ENCODE data around the gene BBS1. TPM values are rescaled to one million over a fixed set of nuclear protein-coding genes. Genes with fewer than 3 reads are reported as not detected.

The BBS1 gene
- total RNA-seq, 1 donor from 2014 or later, result 18.8 TPM

DNA sequence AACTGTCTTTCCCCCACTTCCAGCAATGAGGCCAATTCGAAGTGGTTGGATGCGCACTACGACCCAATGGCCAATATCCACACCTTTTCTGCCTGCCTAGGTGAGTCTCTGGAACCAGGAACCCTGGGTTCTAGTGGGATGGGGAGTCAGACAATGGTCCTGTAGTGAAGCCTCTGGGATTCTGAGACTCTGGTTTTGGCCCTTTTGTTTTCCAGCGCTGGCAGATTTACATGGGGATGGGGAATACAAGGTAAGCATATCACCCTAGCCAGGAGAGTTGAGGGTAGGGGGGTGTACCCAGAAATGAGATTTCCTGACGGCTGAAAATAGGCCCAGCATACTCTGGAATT, 530 bp downstream of the BBS1 start:
- H3K4me2 ChIP-seq (ENCODE audit: low read length), result peak overlapping the region; percentile 99
- Mint-ChIP-seq H3K4me1 (ENCODE audit: low read depth, unreplicated experiment) (peaks cover 4% of the 10 kb centered on the region), H3K9me3 (ENCODE audit: unreplicated experiment) (no peaks in the 10 kb centered on the region), H3K27ac (ENCODE audit: unreplicated experiment) (peak overlapping the region; percentile 87), H3K36me3 (ENCODE audit: low read depth, unreplicated experiment) (peaks cover 19% of the 10 kb centered on the region), H3K27me3 (ENCODE audit: low read depth, unreplicated experiment) (no peaks in the 10 kb centered on the region), H3K4me3 (ENCODE audit: unreplicated experiment) (peak overlapping the region; percentile 98)
- peaks cover 3% of the 10 kb centered on the region for H3K36me3 ChIP-seq (ENCODE audit: insufficient read depth, low read length)
- peaks cover 12% of the 10 kb centered on the region for H3K79me2 ChIP-seq (ENCODE audit: insufficient read depth, low read length)
- TF ChIP-seq, protein P1, sequence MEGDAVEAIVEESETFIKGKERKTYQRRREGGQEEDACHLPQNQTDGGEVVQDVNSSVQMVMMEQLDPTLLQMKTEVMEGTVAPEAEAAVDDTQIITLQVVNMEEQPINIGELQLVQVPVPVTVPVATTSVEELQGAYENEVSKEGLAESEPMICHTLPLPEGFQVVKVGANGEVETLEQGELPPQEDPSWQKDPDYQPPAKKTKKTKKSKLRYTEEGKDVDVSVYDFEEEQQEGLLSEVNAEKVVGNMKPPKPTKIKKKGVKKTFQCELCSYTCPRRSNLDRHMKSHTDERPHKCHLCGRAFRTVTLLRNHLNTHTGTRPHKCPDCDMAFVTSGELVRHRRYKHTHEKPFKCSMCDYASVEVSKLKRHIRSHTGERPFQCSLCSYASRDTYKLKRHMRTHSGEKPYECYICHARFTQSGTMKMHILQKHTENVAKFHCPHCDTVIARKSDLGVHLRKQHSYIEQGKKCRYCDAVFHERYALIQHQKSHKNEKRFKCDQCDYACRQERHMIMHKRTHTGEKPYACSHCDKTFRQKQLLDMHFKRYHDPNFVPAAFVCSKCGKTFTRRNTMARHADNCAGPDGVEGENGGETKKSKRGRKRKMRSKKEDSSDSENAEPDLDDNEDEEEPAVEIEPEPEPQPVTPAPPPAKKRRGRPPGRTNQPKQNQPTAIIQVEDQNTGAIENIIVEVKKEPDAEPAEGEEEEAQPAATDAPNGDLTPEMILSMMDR (IDR thresholded peaks at IDR 0.05; ENCODE audit: insufficient read depth, low read depth, low read length), result no peak
- no peak for TF ChIP-seq EZH2 (IDR thresholded peaks at IDR 0.05; ENCODE audit: insufficient read depth, low read length)
- H4K20me1 ChIP-seq (ENCODE audit: insufficient read depth, low read length), result no peaks in the 10 kb centered on the region
- no peaks in the 10 kb centered on the region for H3K9me3 ChIP-seq (ENCODE audit: insufficient read depth, low read depth, low read length)
- no peak for FAIRE-seq
- no peaks in the 10 kb centered on the region for H3K27me3 ChIP-seq (ENCODE audit: insufficient read depth, low read length)
- peak overlapping the region; percentile 89 for H2AFZ ChIP-seq (ENCODE audit: low read depth, low read length)
- peak overlapping the region; percentile 93 for H3K9ac ChIP-seq (ENCODE audit: low read length)
- no peak for DNase-seq (ENCODE audit: low read depth)
- H3K27ac ChIP-seq (ENCODE audit: low read depth, low read length), result peak overlapping the region; percentile 67
- peaks cover 7% of the 10 kb centered on the region for H3K4me1 ChIP-seq (ENCODE audit: insufficient read depth, low read length)
- H3K4me3 ChIP-seq (ENCODE audit: insufficient read depth, low read depth, low read length), result peak overlapping the region; percentile 99

DNA sequence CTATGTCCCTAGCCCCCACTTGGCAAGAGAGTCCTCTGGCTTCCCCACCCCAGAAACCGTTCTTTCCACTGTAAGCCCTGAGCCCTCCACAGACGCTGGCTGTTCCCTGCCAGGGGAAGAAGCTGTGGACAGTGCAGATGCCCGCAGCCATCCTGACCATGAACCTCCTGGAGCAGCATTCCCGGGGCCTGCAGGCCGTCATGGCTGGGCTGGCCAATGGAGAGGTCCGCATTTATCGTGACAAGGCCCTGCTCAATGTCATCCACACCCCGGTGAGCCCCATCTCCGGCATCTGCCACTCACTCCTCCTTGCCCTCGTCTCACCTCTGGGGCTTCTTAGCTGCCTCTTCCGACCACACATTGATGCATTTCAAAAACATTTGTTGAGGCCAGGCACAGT, 13.2 kb downstream of the BBS1 start:
- no peaks in the 10 kb centered on the region for H3K4me1 ChIP-seq (ENCODE audit: insufficient read depth, low read length)
- H3K36me3 ChIP-seq (ENCODE audit: insufficient read depth, low read length), result peaks cover 10% of the 10 kb centered on the region
- DNase-seq (ENCODE audit: low read depth) (no peak), FAIRE-seq (no peak)
- no peak overlapping the region for H3K4me2 ChIP-seq (ENCODE audit: low read length)
- no peak overlapping the region for H3K4me3 ChIP-seq (ENCODE audit: insufficient read depth, low read depth, low read length)
- H3K36me3 Mint-ChIP-seq (ENCODE audit: low read depth, unreplicated experiment), result peaks cover 18% of the 10 kb centered on the region
- no peak overlapping the region for H3K4me3 Mint-ChIP-seq (ENCODE audit: unreplicated experiment)
- H3K27me3 ChIP-seq (ENCODE audit: insufficient read depth, low read length), result no peaks in the 10 kb centered on the region
- no peaks in the 10 kb centered on the region for H3K9me3 ChIP-seq (ENCODE audit: insufficient read depth, low read depth, low read length)
- no peaks in the 10 kb centered on the region for H3K79me2 ChIP-seq (ENCODE audit: insufficient read depth, low read length)
- H3K9ac ChIP-seq (ENCODE audit: low read length), result no peak overlapping the region
- H2AFZ ChIP-seq (ENCODE audit: low read depth, low read length), result no peak overlapping the region
- peaks cover 3% of the 10 kb centered on the region for H3K9me3 Mint-ChIP-seq (ENCODE audit: unreplicated experiment)
- no peak overlapping the region for H3K27ac Mint-ChIP-seq (ENCODE audit: unreplicated experiment)
- H4K20me1 ChIP-seq (ENCODE audit: insufficient read depth, low read length), result no peaks in the 10 kb centered on the region
- H3K4me1 Mint-ChIP-seq (ENCODE audit: low read depth, unreplicated experiment), result no peaks in the 10 kb centered on the region
- no peaks in the 10 kb centered on the region for H3K27me3 Mint-ChIP-seq (ENCODE audit: low read depth, unreplicated experiment)
- TF ChIP-seq EZH2 (IDR thresholded peaks at IDR 0.05; ENCODE audit: insufficient read depth, low read length), result no peak
- TF ChIP-seq, protein P1 (IDR thresholded peaks at IDR 0.05; ENCODE audit: insufficient read depth, low read depth, low read length), result no peak
- H3K27ac ChIP-seq (ENCODE audit: low read depth, low read length), result no peak overlapping the region

DNA sequence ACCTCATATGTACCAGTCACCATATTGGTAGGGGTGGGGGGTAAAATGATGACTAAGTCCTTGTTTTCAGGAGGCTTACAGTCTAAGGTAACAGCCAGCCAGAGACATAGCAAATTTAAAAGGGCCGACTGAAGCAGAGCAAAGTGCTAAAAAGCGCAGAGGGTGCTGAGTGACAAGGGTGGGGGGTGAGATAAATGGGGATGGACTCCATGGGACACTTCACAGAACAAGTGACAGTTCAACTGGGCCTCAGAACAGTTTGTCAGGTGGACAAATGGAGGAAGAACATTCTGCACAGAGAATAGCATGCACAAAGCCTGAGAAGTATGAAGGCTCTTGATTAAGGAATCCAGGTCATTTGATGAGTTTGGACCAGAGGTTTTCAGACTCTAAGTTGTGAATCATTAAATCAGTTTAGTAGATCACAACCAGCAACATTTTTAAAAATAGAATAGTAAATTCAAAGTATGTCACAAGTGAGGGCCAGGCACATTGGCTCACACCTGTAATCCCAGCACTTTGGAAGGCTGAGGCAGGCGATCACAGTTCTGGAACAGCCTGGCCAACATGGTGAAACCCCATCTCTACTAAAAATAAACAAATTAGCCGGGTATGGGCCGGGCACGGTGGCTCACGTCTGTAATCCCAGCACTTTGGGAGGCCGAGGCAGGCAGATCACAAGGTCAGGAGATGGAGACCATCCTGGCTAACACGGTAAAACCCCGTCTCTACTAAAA, 14.0 kb downstream of the BBS1 start:
- no peak overlapping the region for H3K4me3 Mint-ChIP-seq (ENCODE audit: unreplicated experiment)
- Histone ChIP-seq H3K27ac (ENCODE audit: low read depth, low read length) (no peak overlapping the region), H3K4me1 (ENCODE audit: insufficient read depth, low read length) (no peaks in the 10 kb centered on the region), H2AFZ (ENCODE audit: low read depth, low read length) (no peak overlapping the region), H3K9me3 (ENCODE audit: insufficient read depth, low read depth, low read length) (no peaks in the 10 kb centered on the region), H3K36me3 (ENCODE audit: insufficient read depth, low read length) (peaks cover 10% of the 10 kb centered on the region), H3K9ac (ENCODE audit: low read length) (no peak overlapping the region), H3K79me2 (ENCODE audit: insufficient read depth, low read length) (no peaks in the 10 kb centered on the region), H3K4me2 (ENCODE audit: low read length) (no peak overlapping the region), H4K20me1 (ENCODE audit: insufficient read depth, low read length) (no peaks in the 10 kb centered on the region), H3K27me3 (ENCODE audit: insufficient read depth, low read length) (no peaks in the 10 kb centered on the region), H3K4me3 (ENCODE audit: insufficient read depth, low read depth, low read length) (no peak overlapping the region)
- peaks cover 21% of the 10 kb centered on the region for H3K36me3 Mint-ChIP-seq (ENCODE audit: low read depth, unreplicated experiment)
- H3K4me1 Mint-ChIP-seq (ENCODE audit: low read depth, unreplicated experiment), result no peaks in the 10 kb centered on the region
- TF ChIP-seq EZH2 (IDR thresholded peaks at IDR 0.05; ENCODE audit: insufficient read depth, low read length), result no peak
- TF ChIP-seq, protein P1 (IDR thresholded peaks at IDR 0.05; ENCODE audit: insufficient read depth, low read depth, low read length), result no peak
- no peaks in the 10 kb centered on the region for H3K27me3 Mint-ChIP-seq (ENCODE audit: low read depth, unreplicated experiment)
- peaks cover 3% of the 10 kb centered on the region for H3K9me3 Mint-ChIP-seq (ENCODE audit: unreplicated experiment)
- FAIRE-seq (no peak), DNase-seq (ENCODE audit: low read depth) (no peak)
- H3K27ac Mint-ChIP-seq (ENCODE audit: unreplicated experiment), result no peak overlapping the region

All from astrocyte (in vitro differentiated cells and primary cell).